ENCODE measurements around the gene DNAJC5.
"Not testable (repeated sequence)": the region's sequence is repeated elsewhere in the genome, so short reads cannot be mapped to it uniquely, and the experiment has no call there.

DNAJC5 gene

DNA sequence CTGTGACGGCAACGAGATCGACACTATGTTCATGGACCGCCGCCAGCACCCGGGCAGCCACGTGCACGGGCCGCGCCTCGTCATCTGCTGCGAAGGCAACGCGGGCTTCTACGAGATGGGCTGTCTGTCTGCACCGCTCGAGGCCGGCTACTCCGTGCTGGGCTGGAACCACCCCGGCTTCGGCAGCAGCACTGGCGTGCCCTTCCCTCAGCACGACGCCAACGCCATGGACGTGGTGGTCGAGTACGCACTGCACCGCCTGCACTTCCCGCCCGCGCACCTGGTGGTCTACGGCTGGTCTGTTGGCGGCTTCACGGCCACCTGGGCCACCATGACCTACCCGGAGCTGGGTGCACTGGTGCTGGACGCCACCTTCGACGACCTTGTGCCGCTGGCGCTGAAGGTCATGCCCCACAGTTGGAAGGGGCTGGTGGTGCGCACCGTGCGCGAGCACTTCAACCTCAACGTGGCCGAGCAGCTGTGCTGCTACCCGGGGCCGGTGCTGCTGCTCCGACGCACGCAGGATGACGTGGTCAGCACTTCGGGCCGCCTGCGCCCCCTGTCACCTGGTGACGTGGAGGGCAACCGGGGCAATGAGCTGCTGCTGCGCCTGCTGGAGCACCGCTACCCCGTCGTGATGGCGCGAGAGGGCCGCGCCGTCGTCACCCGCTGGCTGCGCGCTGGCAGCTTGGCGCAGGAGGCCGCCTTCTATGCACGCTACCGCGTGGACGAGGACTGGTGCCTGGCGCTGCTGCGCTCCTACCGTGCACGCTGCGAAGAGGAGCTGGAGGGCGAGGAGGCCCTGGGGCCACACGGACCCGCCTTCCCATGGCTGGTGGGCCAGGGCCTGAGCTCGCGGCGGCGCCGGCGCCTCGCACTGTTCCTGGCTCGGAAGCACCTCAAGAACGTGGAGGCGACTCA is 32.7 kb upstream of the DNAJC5 start:
- DNase-seq = no peak

DNA sequence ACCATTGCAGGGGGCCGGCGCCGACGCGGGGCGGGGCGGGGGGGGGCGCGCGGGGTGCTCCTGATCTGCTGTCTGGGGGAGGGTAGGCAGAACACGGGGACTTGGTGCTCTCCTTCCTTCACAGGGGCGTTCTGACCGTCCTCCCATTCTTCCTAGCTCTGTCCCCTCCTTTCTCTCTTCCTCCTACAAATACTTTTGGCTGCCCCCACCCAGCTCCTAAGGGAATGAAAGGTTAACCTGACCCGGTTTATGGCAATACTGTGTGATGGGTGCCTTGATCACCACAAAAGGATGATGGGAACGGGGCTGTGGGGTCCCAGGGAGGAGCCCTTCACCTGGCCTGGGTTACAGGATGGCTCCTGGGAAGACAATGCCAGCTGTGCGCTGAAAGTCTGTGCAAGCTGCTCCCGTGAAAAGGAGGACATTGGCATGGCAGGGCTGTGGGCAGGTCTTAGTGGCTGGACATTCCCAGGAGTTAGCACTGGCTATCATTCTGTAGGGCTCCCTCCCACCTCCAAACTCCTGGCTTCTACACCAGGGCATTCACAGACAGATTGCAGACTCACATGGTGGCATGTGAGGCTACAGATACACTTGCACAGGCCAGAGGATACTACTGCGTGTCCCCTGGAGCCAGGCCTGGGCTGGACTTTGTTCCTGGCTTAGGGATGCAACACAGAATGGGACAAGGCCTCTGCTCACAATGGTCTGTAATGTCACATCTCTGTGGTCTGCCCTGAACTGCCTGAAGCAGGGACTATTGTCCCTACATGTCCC is 31.7 kb upstream of the DNAJC5 start:
- no peak for DNase-seq

DNA sequence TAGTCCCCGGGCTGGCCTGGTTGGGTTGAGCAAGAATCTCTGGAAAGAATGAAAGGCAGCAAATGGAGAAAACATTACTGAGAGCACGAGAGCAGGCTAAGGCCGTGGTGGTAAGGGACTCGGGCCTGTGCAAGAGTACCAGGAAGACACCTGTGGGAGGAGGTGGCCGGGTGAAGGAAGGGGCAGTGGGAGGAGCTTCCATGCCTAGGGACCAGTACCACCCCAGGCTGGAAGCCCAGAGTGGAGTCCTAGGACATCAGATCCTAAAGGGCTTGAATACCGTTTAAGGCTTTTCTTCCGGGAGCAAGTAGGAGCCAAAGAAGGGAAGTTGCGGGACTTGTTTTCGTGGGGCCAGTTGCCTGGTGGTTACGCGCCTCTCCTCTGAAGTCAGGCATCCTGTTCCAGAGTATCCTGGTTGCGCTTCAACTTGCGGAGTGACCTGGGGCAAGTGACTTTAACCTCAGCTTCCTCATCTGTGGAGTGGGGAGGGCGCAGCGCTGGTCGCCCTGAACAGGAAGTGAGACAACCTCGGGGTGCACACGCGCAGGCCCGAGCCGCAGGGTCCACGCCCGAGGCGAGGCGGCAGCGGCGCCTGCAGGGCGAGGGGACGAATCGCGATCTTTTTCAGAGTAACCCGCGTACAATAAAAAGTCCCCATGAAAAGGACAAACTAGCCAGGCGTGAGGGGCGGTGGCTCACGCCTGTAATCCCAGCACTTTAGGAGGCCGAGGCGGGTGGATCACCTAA is 31.0 kb upstream of the DNAJC5 start:
- DNase-seq = peak; percentile 71

DNA sequence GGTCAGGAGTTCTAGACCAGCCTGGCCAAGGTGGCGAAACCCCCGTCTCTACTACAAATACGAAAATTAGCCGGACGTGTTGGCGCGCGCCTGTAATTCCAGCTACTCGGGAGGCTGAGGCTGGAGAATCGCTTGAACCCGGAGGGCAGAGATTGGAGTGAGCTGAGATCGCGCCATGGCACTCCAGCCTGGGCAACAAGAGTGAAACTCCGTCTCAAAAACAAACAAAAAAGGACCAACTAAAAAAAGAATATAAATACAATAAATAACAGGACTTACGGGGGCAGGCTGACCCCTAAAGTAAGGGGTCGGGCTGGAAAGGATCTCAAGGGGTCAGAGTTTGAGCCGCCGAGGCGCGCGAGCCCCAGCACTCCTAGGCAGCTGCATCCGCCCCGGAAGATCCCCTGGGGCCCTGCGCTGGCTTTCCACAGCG is 30.4 kb upstream of the DNAJC5 start:
- DNase-seq = no peak

DNA sequence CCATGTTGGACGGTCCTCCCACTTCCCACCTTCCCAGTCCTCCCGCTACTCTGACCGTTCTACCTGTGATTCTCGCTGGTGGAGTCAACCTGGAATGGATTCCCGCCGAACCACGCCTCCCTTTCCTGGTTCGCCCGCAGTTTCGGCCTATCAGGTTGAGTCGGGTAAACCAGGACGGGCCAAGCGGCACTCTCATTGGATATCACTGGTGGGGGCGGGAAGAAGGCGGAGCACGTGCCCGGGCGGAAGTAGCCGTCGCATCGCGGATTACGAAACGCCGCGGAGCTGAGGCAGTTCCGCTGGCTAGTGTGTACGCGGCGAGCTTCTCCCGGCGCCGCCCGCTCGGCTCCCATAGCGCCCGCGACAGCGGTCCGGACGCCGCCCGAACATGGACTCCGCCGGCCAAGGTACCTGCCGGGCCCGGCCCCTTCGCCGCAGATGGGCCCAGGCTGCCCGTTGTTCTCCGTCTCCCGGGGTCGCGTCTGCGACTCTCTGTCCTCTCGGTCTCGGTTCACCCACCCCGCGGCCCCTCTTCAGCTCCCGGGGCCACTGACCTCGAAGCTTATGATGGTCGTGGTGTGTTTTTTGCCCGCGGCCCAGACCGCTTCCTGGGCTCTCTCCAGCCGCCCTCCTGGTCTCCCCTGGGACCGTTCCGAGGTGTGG is 29.8 kb upstream of the DNAJC5 start, which contains the start of gene TPD52L2:
TPD52L2 (plus strand) TSS at position 293 of the 663 bp plus-strand sequence; CDS start at position 389, 96 bp downstream.
- DNase-seq = peak; percentile 100

DNA sequence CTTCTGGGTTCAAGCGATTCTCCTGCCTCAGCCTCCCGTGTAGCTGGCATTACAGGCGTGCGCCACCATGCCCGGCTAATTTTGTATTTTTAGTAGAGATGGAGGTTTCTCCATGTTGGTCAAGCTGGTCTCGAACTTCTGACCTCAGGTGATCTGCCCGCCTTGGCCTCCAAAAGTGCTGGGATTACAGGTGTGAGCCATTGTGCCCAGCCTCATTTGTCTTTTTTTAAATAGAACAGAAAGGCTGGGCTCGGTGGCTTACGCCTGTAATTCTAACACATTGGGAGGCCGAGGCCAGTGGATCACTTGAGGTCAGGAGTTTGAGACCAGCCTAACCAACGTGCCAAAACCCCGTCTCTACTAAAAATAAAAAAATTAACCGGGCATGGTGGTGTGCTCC is 27.9 kb upstream of the DNAJC5 start:
- not testable (repeated sequence) for DNase-seq

DNA sequence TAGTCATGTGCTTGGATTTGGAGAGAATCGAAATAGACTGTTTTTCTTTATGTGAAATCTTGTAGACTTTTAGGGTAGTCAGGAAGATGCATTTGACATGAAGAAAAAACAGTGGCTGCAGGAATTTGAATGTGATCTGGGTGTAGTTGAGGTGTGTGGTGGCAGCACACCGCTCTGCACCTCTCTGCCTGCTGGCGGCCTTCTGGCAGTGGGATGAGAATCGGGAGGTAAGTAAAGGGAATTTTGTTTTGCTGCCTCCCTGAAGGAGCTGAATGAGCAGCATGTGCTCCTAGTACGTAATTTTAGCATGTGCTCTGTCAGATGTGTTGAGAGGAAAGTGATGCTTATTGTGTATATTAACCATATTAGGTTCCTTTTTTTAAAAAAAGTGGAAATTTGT is 26.7 kb upstream of the DNAJC5 start:
- no peak for DNase-seq

DNA sequence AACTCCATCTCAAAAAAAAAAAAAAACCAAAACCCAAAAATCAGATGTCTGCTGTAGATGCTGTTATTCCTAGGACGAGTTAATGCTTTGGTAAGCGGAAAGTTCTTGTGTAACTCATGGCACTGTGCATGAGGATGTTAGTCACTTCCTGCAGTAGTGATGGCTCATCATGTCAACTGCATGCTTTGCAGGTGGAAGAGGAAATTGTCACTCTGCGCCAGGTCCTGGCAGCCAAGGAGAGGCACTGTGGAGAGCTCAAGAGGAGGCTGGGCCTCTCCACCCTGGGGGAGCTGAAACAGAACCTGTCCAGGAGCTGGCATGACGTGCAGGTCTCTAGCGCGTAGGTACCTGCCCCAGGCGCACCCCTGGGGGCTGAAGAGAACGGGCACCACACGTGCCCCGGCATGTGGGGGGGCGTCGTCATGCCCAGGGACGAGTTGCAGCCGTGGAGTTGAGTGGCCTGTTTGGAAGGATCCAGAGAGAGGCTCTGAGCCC is 21.4 kb upstream of the DNAJC5 start:
- no peak for DNase-seq

DNA sequence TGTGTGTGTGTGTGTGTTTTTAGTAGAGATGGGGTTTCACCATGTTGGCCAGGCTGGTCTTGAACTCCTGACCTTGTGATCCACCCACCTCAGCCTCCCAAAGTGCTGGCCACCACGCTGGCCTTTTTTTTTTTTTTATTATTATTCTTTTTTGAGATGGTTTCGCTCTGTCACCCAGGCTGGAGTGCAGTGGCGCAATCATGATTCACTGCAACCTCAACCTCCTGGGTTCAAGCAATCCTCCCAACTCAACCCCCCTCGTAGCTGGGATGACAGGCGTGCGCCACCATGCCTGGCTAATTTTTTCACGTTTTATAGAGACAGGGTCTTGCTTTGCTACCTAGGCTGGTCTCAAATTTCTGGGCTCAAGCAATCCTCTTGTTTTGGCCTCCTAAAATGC is 20.7 kb upstream of the DNAJC5 start:
- DNase-seq = not testable (repeated sequence)

DNA sequence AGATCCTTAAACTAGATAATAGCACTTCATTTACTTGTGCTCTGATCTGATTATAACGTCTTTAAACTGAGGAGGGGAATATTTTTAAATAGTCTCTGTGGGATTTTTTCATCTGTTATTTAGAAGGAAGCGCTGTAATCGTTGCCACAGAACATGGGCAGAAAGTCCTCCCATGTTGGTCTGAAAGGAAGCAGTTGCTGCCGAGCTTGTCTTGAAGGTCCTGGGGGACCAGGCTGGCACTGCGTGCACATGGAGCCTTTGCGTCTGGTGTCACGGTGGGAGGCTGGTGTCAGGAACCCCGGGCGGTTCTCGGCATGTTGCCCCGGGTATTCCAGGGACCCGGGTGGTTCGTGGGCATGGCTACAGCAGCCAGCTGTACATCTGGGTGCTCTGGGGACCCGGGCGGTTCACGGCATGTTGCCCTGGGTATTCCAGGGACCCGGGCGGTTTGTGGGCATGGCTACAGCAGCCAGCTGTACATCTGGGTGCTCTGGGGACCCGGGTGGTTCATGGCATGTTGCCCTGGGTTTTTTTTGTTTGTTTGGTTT is 18.4 kb upstream of the DNAJC5 start:
- DNase-seq = peak; percentile 98

DNA sequence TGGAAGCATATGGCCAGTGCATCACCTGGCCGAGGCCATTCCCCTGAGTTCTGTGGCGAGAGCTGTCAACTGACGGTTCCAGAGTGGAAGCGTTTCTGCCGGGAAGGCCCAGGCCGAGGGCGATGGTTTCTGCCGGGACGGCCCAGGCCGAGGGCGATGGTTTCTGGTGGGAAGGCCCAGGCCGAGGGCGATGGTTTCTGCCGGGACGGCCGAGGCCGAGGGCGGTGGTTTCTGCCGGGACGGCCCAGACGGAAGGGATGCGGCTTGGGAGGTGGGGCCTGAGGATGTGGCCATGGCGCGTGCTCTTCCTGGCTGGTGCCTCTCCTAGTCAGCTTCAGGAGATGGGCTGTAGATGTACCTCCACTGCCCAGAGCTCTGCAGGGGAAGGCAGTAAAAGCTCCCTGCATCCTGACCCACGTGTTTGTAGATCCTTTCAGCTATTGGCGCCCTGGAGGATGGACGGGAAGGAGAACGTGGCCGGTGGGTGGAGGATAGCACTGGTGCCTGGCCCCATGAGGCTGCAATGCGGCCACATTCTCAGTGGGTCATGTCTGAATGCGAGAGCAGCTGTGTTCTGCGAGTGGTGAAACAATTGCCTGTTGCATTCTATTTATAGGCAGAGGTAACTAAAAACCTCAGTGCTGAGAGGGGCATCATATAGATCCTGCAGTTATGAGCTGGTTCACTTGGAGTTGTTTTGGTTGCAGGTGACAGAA is 17.0 kb upstream of the DNAJC5 start:
- DNase-seq = no peak

DNA sequence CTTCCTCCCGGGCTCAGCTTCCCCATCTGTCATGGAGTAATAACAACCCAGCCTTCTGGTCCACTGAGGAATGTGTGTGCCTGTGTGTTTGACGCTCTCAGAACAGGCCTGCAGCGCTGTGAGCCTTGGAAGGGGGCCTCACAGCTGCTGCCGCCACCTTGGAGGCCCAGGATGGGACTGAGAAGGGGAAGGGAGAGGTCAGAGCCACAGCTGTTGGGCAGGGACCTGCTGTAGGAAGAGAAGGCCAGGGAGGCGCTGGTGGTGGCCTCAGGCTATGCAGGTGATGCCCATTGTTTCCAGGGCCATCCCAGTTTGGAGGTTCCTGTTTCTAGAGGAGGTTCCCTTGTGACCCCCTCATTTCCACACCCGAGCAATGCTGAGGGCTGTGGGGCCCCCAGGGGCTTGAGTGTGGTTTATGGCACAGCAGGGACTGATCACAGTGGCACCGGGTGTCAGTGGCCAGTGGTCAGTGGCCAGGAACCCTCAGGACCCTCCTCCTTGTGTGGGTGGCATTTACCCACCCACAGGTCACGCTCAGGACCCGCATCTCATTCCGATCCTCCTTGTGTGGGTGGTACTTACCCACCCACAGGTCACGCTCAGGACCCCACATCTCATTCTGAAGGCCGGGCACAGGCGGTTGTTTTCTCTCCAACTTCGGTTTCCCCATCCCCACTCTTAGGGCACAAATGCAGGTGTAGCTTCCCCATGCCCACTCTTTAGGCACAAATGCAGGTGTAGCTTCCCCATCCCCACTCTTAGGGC is 15.8 kb upstream of the DNAJC5 start:
- no peak for DNase-seq

DNA sequence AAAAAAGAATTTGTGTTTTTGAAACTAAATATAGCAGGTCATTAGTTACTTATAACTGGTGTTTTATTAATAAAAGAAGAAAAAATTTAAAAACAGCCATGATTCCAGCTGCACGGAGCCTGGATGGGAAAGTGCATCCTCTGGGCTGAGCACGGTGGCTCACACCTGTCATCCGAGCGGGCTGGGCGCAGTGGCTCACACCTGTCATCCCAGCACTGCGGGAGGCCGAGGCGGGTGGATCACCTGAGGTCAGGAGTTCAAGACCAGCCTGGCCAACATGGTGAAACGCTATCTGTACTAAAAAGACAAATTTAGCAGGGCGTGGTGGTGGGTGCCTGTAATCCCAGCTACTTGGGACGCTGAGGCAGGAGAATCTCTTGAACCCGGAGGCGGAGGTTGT is 14.0 kb upstream of the DNAJC5 start:
- DNase-seq = not testable (repeated sequence)

DNA sequence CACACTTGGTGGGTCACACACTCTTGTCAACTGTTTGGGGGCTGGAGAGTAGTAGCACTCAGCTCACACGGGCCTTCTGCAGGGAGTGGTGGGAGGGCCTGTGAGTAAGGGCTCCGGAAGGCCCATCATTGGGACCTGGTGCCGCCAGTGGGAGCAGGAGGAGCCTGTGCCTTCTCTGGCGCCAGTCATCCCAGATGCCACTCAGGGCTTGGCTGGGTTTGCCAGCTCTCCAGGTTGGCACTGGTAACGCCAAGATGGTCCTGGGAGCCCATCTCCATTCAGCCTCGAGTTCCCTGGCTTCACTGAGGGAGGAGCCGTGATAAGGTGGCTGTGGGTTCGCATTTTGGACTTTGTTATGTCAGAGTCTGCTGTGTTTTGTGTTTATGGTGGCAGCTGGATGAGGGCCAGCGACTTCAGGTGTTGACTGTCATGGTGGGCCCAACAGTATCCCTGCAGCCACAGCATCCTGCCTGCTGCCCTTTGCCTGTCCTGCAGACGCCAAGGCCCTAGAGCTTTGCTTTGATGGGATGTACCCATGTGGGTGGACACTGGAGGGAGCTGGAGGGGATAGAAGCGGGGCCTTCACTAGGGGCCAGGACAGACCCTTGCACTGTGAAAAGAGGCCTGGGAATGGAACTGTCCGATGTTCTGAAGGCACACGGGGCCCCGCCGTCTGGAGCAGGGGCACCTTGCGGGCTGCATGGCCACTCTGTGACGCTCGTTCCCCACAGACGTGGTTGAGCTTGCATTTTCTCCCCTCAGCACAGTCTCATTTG is 13.3 kb upstream of the DNAJC5 start:
- no peak for DNase-seq

DNA sequence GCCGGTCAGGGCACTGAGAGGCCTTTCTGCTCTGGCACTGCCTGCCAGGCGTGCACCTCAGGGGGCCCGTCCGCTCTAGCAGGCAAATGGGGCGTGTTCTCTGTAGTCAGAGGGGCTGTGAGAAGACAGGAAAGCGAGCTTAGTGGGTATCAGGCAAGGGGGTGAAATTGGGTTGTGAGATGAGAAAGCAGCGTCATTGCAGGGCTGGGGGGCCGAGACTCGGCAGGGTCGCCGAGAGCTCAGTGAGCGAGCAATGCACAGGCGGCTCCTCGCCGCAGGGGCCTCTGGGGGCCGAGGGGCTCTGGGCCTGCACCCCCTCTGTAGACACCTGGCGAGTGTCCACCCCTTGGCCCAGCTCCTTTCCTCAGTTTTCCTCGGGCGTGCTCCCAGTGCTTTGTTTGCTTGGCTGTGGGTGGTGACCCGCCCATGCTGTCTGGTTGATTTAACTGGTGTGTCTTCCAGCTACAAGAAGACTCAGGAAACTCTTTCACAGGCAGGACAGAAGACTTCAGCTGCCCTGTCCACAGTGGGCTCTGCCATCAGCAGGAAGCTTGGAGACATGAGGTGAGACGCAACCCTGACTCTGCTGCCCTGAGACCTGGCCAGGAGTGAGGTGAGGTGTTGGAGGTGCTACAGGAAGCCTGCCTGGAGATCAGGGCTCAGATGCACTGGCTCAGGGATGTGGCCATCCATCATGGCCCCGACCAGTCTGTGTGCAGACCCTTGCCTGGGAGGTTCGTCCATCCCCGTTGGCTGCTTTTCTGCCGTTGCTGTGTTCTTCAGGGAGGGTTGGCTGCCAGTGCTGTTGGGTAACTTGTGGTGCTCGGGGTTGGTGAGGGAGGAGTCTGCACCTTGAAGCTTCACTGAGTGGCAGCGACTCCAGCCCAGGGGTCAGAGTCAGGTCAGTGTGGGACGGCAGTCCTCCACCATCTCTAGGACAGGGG is 12.4 kb upstream of the DNAJC5 start:
- no peak for DNase-seq

DNA sequence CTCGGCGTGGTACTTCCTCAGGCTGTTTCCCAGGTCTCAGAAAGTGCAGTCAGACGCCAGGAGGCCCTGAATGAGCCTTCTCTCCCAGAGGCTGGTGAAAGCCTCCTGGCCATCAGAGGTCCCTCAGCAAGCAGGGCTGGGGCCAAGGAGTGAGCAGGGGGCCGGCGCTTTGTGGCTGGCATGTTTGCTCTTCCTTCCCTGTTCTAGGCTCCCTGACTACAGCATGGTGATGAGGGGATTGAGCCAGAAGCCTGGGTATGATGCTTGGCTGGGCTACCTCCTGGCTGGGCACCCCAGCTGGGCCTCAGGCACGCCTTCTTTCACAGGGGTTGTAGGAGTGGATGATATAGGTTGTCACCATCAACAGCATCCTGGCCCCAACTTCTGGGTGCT is 11.7 kb upstream of the DNAJC5 start:
- DNase-seq = no peak

DNA sequence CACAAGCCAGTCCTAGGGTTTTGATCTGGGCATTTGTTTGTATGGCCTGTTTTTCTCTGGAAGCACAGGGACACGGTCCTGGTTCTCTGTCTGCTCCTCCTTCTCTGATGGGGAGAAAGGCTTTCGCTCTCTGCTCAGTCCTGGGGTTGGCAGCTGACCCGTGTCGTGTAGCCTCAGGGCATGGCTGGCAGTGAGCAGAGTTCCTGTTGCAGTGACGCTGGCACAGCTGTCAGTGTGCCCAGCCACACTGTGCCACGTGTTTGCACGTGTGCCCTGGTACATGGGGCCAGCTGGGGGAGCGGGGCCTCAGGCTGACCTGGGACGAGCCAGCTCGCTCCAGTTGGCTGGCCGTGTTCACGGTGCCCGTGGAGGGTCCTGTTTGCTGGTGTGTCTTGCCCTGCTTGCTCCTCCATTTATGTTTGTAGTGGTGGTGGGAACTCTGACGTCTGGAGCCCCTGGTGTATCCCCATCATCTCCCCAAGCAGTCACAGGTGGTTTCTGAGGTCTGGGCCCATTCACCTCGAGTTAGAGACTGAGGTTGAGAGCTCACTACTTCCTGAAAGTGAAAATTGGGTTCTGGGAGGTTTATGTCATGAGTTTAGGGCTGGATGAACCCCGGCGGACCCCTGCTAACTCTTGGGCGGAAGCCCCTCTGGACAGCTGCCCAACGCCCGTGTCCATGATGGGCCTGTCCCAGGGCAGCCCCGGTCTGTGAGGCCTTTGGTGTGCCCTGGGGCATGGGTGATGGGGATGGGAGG is 10.2 kb upstream of the DNAJC5 start:
- no peak for DNase-seq

All from NCI-H2171 (cell line).